A549 (cell line): ENCODE data around the gene GK2. TPM values are rescaled to one million over a fixed set of nuclear protein-coding genes. Genes with fewer than 3 reads are reported as not detected.

Experiments used
- ATAC-seq, 2 experiments: fragments of 200-7000 bp in 1 of 2; fragments of >200 bp in 1 of 2; cut with Nextera tagmentation in 1 of 2; cut with Tn5 transposase in 1 of 2; 3 replicates each; pipeline versions ENCODE4 v1.8.0 to v1.9.1; 2018 to 2020; ENCODE audit warnings: mild to moderate bottlenecking in 1 of 2, moderate library complexity in 1 of 2
- CTCF ChIA-PET: fragments of 300-600 bp; sonication (Branson Sonifier 250); formaldehyde crosslinking; extraction: SDS; loops from one replicate; lab custom pipeline; 2021; ENCODE audit warnings: antibody characterized with exemption, inconsistent platforms; lab: Yijun Ruan, JAX
- POLR2A ChIA-PET: fragments of 350-600 bp; formaldehyde crosslinking; extraction: SDS; loops from one replicate; lab custom pipeline; 2021; ENCODE audit warnings: antibody characterized with exemption, inconsistent platforms; lab: Yijun Ruan, JAX
- DNase-seq, 2 experiments: peaks; one replicate each; pipeline versions ENCODE4 v3.0.0 to v3.0.0-alpha.2; 2011 to 2016; ENCODE audit warnings: low read depth in 1 of 2, low spot score in 1 of 2
- FAIRE-seq: peaks from 2 replicates; lab custom pipeline; 2011; peaks lifted over from hg19 to GRCh38; lab: Jason Lieb, UNC
- H3K27ac ChIP-seq, 2 experiments: fragments of >200 bp; sonication (Bioruptor Twin); formaldehyde crosslinking; 3 replicates each; pipeline ENCODE4 v1.5.1; 2016 to 2017
- H3K4me1 ChIP-seq: fragments of >200 bp; sonication (Bioruptor Twin); formaldehyde crosslinking; 3 replicates; pipeline ENCODE4 v1.6.1; 2016
- H3K4me2 ChIP-seq: fragments of >200 bp; sonication (Bioruptor Twin); formaldehyde crosslinking; 3 replicates; pipeline ENCODE4 v1.6.1; 2016
- H3K4me3 ChIP-seq: fragments of >200 bp; sonication (Bioruptor Twin); formaldehyde crosslinking; 3 replicates; pipeline ENCODE4 v1.5.1; 2016
- H3K9me3 ChIP-seq: fragments of >200 bp; sonication (Bioruptor Twin); formaldehyde crosslinking; 3 replicates; pipeline ENCODE4 v1.6.1; 2016
- ATOH8 ChIP-seq: fragments of 250-450 bp; sonication (Bioruptor Pico); IDR thresholded peaks from 2 replicates; pipeline ENCODE4 v1.5.0; 2020; ENCODE audit warnings: low read depth, mild to moderate bottlenecking, moderate library complexity
- BCL3 ChIP-seq: fragments of >200 bp; sonication (Bioruptor Twin); formaldehyde crosslinking; IDR thresholded peaks from 3 replicates; pipeline ENCODE4 v1.6.1; 2016
- BHLHE40 ChIP-seq: IDR thresholded peaks from 2 replicates; pipeline ENCODE4 v1.6.1; 2012; ENCODE audit warnings: low read depth, low read length, inconsistent platforms
- CBX8 ChIP-seq: fragments of 200-600 bp; sonication (generic); IDR thresholded peaks from 2 replicates; pipeline ENCODE4 v1.6.1; 2016
- CEBPB ChIP-seq, 2 experiments: fragments of >200 bp in 1 of 2; sonication (Bioruptor Twin) in 1 of 2; formaldehyde crosslinking in 1 of 2; IDR thresholded peaks; 2 replicates each; pipeline ENCODE4 v1.6.1; 2012 to 2016
- CHD4 ChIP-seq: fragments of 200-600 bp; sonication (generic); IDR thresholded peaks from 2 replicates; pipeline ENCODE4 v1.6.1; 2016; ENCODE audit warnings: antibody characterized with exemption, mild to moderate bottlenecking, borderline replicate concordance
- EHMT2 ChIP-seq: fragments of 200-600 bp; sonication (generic); IDR thresholded peaks from 2 replicates; pipeline ENCODE4 v1.6.1; 2016; ENCODE audit warnings: antibody characterized with exemption, low read depth, mild to moderate bottlenecking, moderate library complexity
- HEYL ChIP-seq: fragments of 250-450 bp; sonication (Bioruptor Pico); IDR thresholded peaks from 2 replicates; pipeline ENCODE4 v1.8.0; 2021; ENCODE audit warnings: mild to moderate bottlenecking, moderate library complexity
- HMGXB4 ChIP-seq: fragments of 250-450 bp; sonication (Bioruptor Pico); IDR thresholded peaks from 2 replicates; pipeline ENCODE4 v1.5.0; 2021; ENCODE audit warnings: mild to moderate bottlenecking, moderate library complexity, borderline replicate concordance
- JUNB ChIP-seq: fragments of >200 bp; sonication (Bioruptor Twin); formaldehyde crosslinking; IDR thresholded peaks from 2 replicates; pipeline ENCODE4 v1.6.1; 2016
- KDM1A ChIP-seq: fragments of 200-600 bp; sonication (generic); IDR thresholded peaks from 2 replicates; pipeline ENCODE4 v1.6.1; 2016; ENCODE audit warnings: low read depth, mild to moderate bottlenecking
- PHF8 ChIP-seq: fragments of 200-600 bp; sonication (generic); IDR thresholded peaks from 2 replicates; pipeline ENCODE4 v1.6.1; 2016; ENCODE audit warnings: low read depth, mild to moderate bottlenecking, antibody characterized with exemption, moderate library complexity, borderline replicate concordance
- RAD21 ChIP-seq, 2 experiments: fragments of >200 bp in 1 of 2; sonication (Bioruptor Twin) in 1 of 2; formaldehyde crosslinking in 1 of 2; IDR thresholded peaks in 1 of 2; conservative IDR thresholded peaks in 1 of 2; 2 replicates in 1 of 2; 3 replicates in 1 of 2; pipeline ENCODE4 v1.6.1; 2012 to 2018; ENCODE audit warnings: inconsistent platforms in 1 of 2
- RNF2 ChIP-seq: fragments of 200-600 bp; sonication (generic); IDR thresholded peaks from 2 replicates; pipeline ENCODE4 v1.6.1; 2016; ENCODE audit warnings: low read depth, mild to moderate bottlenecking, antibody characterized with exemption, moderate library complexity, borderline replicate concordance
- SMC3 ChIP-seq: fragments of >200 bp; sonication (Bioruptor Twin); formaldehyde crosslinking; IDR thresholded peaks from 3 replicates; pipeline ENCODE4 v1.6.1; 2018; ENCODE audit warnings: inconsistent platforms
- ZNF302 ChIP-seq: fragments of 250-450 bp; sonication (Bioruptor Pico); IDR thresholded peaks from 2 replicates; pipeline ENCODE4 v1.9.0; 2021; ENCODE audit warnings: inconsistent platforms, mild to moderate bottlenecking, moderate library complexity
- WGBS: methylation state at CpG from one replicate; pipeline ENCODE4 v1.1.6; 2017; ENCODE audit errors: missing lambda C conversion rate; 5-methylcytosine and 5-hydroxymethylcytosine counted together
- polyA plus RNA-seq, 4 experiments: library from polyadenylated mRNA; depleted of rRNA in 3 of 4; stranded (reverse); fragments of >200 nt; fragmentation: RNase III in 1 of 4; extraction: RNeasy Plus Mini Kit Qiagen cat#74134 plus additional on column Dnase treatment in 1 of 4; gene quantifications; 2 replicates in 3 of 4; 3 replicates in 1 of 4; pipeline ENCODE4 v1.2.3, GENCODE V29; 2011 to 2017

GK2 gene
- polyA plus RNA-seq, 2 of the 4 experiments (the other 2 are of a cell fraction), result not detected

GRCh38 chr4:79397951-79398350 lies 10.1 kb downstream of the GK2 start:
- FAIRE-seq (no peak), ATAC-seq (no peak), DNase-seq (no peak)
- POLR2A ChIA-PET, result no interaction called here
- H3K9me3 ChIP-seq, result no peaks in the 10 kb centered on the region
- WGBS, result 22% methylated on average over 5 of the region's 5 CpGs
- CTCF ChIA-PET, result no interaction called here
- no peak overlapping the region for H3K27ac ChIP-seq
- H3K4me2 ChIP-seq, result no peak overlapping the region
- H3K4me1 ChIP-seq, result no peaks in the 10 kb centered on the region
- no peak overlapping the region for H3K4me3 ChIP-seq
- TF ChIP-seq BHLHE40 (no peak), KDM1A (no peak), ATOH8 (no peak), HEYL (CRISPR knock-in tag) (no peak), SMC3 (no peak), JUNB (no peak), EHMT2 (no peak), ZNF302 (no peak), HMGXB4 (CRISPR knock-in tag) (no peak), PHF8 (no peak)

- FAIRE-seq (no peak), ATAC-seq (no peak), DNase-seq (no peak)
- Histone ChIP-seq H3K4me3 (no peak overlapping the region), H3K4me2 (no peak overlapping the region), H3K4me1 (no peaks in the 10 kb centered on the region), H3K27ac (no peak overlapping the region), H3K9me3 (no peaks in the 10 kb centered on the region)
- no peak for TF ChIP-seq CBX8
- no peak for TF ChIP-seq RAD21 (conservative IDR thresholded peaks at IDR 0.05 in 1 of 2, IDR thresholded peaks at IDR 0.05 in 1 of 2)
- ChIA-PET CTCF (no interaction called here), POLR2A (no interaction called here)
Observed at GRCh38 chr4:79396794-79397193, 11.2 kb downstream of the GK2 start.

GRCh38 chr4:79395841-79396240 lies 12.2 kb downstream of the GK2 start:
- POLR2A ChIA-PET, result no interaction called here
- H3K27ac ChIP-seq, result no peak overlapping the region
- TF ChIP-seq BCL3, result no peak
- TF ChIP-seq CBX8, result no peak
- no peak overlapping the region for H3K4me3 ChIP-seq
- no peaks in the 10 kb centered on the region for H3K4me1 ChIP-seq
- 75% methylated on average over 2 of the region's 2 CpGs for WGBS
- H3K9me3 ChIP-seq, result no peaks in the 10 kb centered on the region
- ATAC-seq, result no peak
- CTCF ChIA-PET, result no interaction called here
- H3K4me2 ChIP-seq, result no peak overlapping the region
- no peak for DNase-seq
- no peak for FAIRE-seq

GRCh38 chr4:79390890-79391289 lies 17.1 kb downstream of the GK2 start:
- WGBS, result 24% methylated on average over 3 of the region's 3 CpGs
- no peaks in the 10 kb centered on the region for H3K9me3 ChIP-seq
- POLR2A ChIA-PET, result no interaction called here

More at GRCh38 chr4:79390890-79391289, 17.1 kb downstream of the GK2 start:
- FAIRE-seq, result no peak
- no peak overlapping the region for H3K4me3 ChIP-seq
- TF ChIP-seq BHLHE40, result no peak
- TF ChIP-seq RNF2, result no peak
- no peak for TF ChIP-seq CEBPB (IDR thresholded peaks at IDR 0.05)
- no peak for TF ChIP-seq CHD4
- TF ChIP-seq KDM1A, result no peak
- DNase-seq, result no peak
- no peak overlapping the region for H3K27ac ChIP-seq
- CTCF ChIA-PET, result no interaction called here
- no peak for ATAC-seq
- H3K4me1 ChIP-seq, result no peaks in the 10 kb centered on the region
- no peak overlapping the region for H3K4me2 ChIP-seq
